ENCODE data around the gene PCK1.

Gene PCK1

DNA sequence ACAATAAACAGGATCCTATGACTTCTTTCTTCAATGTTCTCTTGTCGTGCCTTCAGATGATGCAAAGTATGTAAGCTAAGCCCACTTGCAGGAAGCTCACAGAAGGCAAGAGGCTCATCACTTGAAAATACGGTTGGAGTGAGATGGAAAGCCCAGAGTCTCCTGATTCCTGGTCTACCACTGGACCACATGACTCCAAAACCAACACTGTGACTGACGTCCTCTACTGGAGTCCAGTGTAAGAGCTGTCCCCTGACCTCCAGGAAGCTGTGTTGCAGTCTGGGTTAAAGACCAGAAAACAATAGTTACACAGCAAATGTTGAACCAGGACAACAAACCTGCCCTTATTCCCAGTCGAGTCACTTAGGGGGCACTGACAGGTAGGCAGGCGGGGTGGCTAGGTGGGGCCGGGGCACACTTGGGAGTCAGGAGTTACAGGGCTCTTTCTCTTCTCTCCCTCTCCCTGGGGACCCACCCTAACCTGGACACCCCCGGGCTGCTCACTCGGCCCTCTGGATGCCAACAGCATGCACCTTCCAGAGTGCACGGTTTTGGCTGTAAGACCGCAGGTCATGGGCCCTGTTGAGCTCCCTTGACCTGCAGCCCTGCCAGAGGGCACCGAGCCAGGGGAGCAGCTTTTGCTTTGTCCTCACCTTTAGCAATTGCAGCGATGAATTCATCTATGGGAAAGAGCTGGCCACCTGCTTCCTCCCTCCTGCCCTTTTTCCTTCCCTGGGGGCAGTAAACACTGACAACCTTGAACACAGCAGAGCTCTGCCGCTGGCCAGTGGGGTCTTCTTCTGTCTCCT, 7.4 kb downstream of the PCK1 start:
- no peak for TF ChIP-seq CTCF (IDR thresholded peaks at IDR 0.05; ENCODE audit: control extremely low read depth, extremely low read depth, low read depth, missing control alignments)
- ChIA-PET POLR2A (no interaction called here), CTCF (interaction anchor here (1.2 kb wide), 1 partner anchor 641 kb away, joined by 3 read pairs; no protein-coding TSS in a partner anchor)
- DNase-seq (ENCODE audit: extremely low spot score) = no peak

GRCh38 chr20:57568960-57569359, 8.1 kb downstream of the PCK1 start:
- DNase-seq (ENCODE audit: extremely low spot score) = no peak
- no peak for TF ChIP-seq CTCF (IDR thresholded peaks at IDR 0.05; ENCODE audit: control extremely low read depth, extremely low read depth, low read depth, missing control alignments)
- ChIA-PET POLR2A (no interaction called here), CTCF (no interaction called here)

DNA sequence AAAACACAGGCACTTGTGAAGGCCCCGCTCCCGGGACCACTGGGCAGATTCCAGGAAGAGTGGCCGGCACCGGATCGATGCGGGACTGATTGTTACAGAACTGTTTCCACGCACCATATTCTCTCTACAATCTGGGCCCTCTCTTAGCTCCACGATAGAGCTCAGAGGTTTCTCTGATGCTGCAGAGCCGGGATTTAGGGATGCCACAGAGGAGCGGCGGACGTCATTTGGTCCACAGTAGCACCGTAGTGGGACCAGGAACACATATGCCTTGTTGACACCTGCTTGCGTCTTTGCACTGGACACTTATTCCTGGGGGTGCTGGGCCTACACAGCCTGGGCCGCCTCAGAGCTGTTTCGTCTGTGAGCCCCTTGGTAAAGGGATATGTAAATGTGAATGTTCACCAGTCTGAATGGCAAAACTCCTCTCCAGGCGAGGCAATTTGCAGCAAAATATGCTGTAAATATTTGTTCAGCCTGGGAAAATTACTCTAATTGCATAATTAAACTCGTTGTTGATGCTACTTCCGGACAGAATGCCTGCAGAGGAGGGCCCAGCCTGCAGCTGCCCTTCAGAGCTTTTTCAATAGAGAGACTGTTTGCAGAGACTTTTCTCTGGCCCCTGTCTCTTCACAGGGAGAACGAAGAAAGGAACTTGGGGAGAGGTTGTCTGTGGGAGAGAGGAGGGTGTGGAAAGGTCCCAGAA, 9.4 kb downstream of the PCK1 start:
- TF ChIP-seq CTCF (IDR thresholded peaks at IDR 0.05; ENCODE audit: control extremely low read depth, extremely low read depth, low read depth, missing control alignments) = no peak
- POLR2A ChIA-PET = no interaction called here
- no peak for DNase-seq (ENCODE audit: extremely low spot score)
- CTCF ChIA-PET = no interaction called here

GRCh38 chr20:57570920-57571319, 10.0 kb downstream of the PCK1 start:
- ChIA-PET POLR2A (no interaction called here), CTCF (interaction anchor here (1.4 kb wide), 1 partner anchor 1020 kb away, joined by 3 read pairs; no protein-coding TSS in a partner anchor)
- no peak for DNase-seq (ENCODE audit: extremely low spot score)
- no peak for TF ChIP-seq CTCF (IDR thresholded peaks at IDR 0.05; ENCODE audit: control extremely low read depth, extremely low read depth, low read depth, missing control alignments)

GRCh38 chr20:57571782-57572416, 11.0 kb downstream of the PCK1 start:
- CTCF ChIA-PET = interaction anchor here (1.0 to 1.4 kb wide), 2 partner anchors 9 to 1021 kb away, joined by 3 to 4 read pairs; no protein-coding TSS in a partner anchor
- TF ChIP-seq CTCF (IDR thresholded peaks at IDR 0.05; ENCODE audit: control extremely low read depth, extremely low read depth, low read depth, missing control alignments) = no peak
- DNase-seq (ENCODE audit: extremely low spot score) = no peak
- POLR2A ChIA-PET = no interaction called here

GRCh38 chr20:57573242-57573641, 12.3 kb downstream of the PCK1 start:
- POLR2A ChIA-PET = no interaction called here
- no peak for DNase-seq (ENCODE audit: extremely low spot score)
- CTCF ChIA-PET = interaction anchor here (1.0 kb wide), 1 partner anchor 12 kb away, joined by 5 read pairs; the partner anchor contains the start of gene PCK1
- no peak for TF ChIP-seq CTCF (IDR thresholded peaks at IDR 0.05; ENCODE audit: control extremely low read depth, extremely low read depth, low read depth, missing control alignments)

All from GM10248 (cell line).